HepG2 (cell line): ENCODE results near the gene GTPBP6. TPM values are rescaled to one million over a fixed set of nuclear protein-coding genes. Genes with fewer than 3 reads are reported as not detected.

Experiments used
- ARHGAP35 ChIP-seq: sonication (generic); formaldehyde crosslinking; IDR thresholded peaks from 2 replicates; pipeline ENCODE4 v1.9.0; 2022; ENCODE audit warnings: mild to moderate bottlenecking, inconsistent platforms, moderate library complexity, missing genetic modification reagents, borderline replicate concordance
- ATAD3A ChIP-seq: sonication (generic); formaldehyde crosslinking; IDR thresholded peaks from 2 replicates; pipeline ENCODE4 v1.4.0; 2020; ENCODE audit warnings: missing genetic modification reagents
- BRD4 ChIP-seq: sonication (generic); formaldehyde crosslinking; IDR thresholded peaks from 2 replicates; pipeline ENCODE4 v1.4.0; 2020; ENCODE audit warnings: missing genetic modification reagents
- DNMT1 ChIP-seq: sonication (generic); formaldehyde crosslinking; IDR thresholded peaks from 2 replicates; pipeline ENCODE4 v1.5.1; 2020; ENCODE audit warnings: mild to moderate bottlenecking, missing genetic modification reagents
- DPF2 ChIP-seq: sonication (generic); formaldehyde crosslinking; IDR thresholded peaks from 2 replicates; pipeline ENCODE4 v1.4.0; 2020; ENCODE audit warnings: mild to moderate bottlenecking, low read depth, missing genetic modification reagents, borderline replicate concordance
- EZH2 ChIP-seq: conservative IDR thresholded peaks from 2 replicates; pipeline ENCODE4 v1.6.1; 2012; ENCODE audit warnings: mild to moderate bottlenecking, low read depth, low read length, moderate library complexity
- IRF2 ChIP-seq: IDR thresholded peaks from 2 replicates; pipeline ENCODE4 v1.6.1; 2018; ENCODE audit warnings: missing genetic modification reagents, missing compliant biosample characterization
- LCORL ChIP-seq, 2 experiments: fragments of 450-650 bp in 1 of 2; sonication (generic) in 1 of 2; formaldehyde crosslinking in 1 of 2; IDR thresholded peaks; 2 replicates each; pipeline versions ENCODE4 v1.5.0 to v1.6.1; 2017 to 2020; ENCODE audit warnings: antibody characterized with exemption in 1 of 2, missing genetic modification reagents in 1 of 2
- RBFOX2 ChIP-seq: fragments of 200-400 bp; formaldehyde crosslinking; IDR thresholded peaks from 2 replicates; pipeline ENCODE4 v1.6.1; 2017; ENCODE audit warnings: low read depth, mild to moderate bottlenecking, low read length
- SPEN ChIP-seq: sonication (generic); formaldehyde crosslinking; IDR thresholded peaks from 2 replicates; pipeline ENCODE4 v1.5.1; 2020; ENCODE audit warnings: low read depth, mild to moderate bottlenecking, missing genetic modification reagents
- STAG1 ChIP-seq: sonication (generic); formaldehyde crosslinking; IDR thresholded peaks from 2 replicates; pipeline ENCODE4 v1.4.0; 2020; ENCODE audit warnings: missing genetic modification reagents
- TBP ChIP-seq: sonication (generic); formaldehyde crosslinking; IDR thresholded peaks from 2 replicates; pipeline ENCODE4 v1.5.0; 2020; ENCODE audit warnings: missing genetic modification reagents
- ZBTB1 ChIP-seq: sonication (generic); formaldehyde crosslinking; IDR thresholded peaks from 2 replicates; pipeline ENCODE4 v1.4.0; 2020; ENCODE audit warnings: missing genetic modification reagents, borderline replicate concordance
- ZFP36L1 ChIP-seq: sonication (generic); formaldehyde crosslinking; IDR thresholded peaks from 2 replicates; pipeline ENCODE4 v1.8.0; 2022; ENCODE audit warnings: mild to moderate bottlenecking, missing genetic modification reagents, moderate library complexity
- ZKSCAN1 ChIP-seq: fragments of 150-350 bp; IDR thresholded peaks from 2 replicates; pipeline ENCODE4 v1.6.1; 2014; ENCODE audit warnings: low read length
- ZNF282 ChIP-seq: fragments of 450-650 bp; IDR thresholded peaks from 2 replicates; pipeline ENCODE4 v1.6.1; 2018; ENCODE audit not compliant: partially characterized antibody
- ZNF75D ChIP-seq: sonication (generic); formaldehyde crosslinking; IDR thresholded peaks from 2 replicates; pipeline ENCODE4 v1.8.1; 2023; ENCODE audit warnings: missing genetic modification reagents, mild to moderate bottlenecking, borderline replicate concordance
- polyA plus RNA-seq, 8 experiments: library from polyadenylated mRNA; depleted of rRNA in 3 of 8; stranded (reverse) in 7 of 8; unstranded in 1 of 8; fragments of >200 nt; fragmentation: Illumina TruSeq in 4 of 8; extraction: Trizol in 4 of 8; gene quantifications; 2 replicates each; pipeline versions ENCODE4 v1.2.1 to v1.2.3, GENCODE V29; 2011 to 2016; ENCODE audit warnings: low read depth in 4 of 8, missing spikeins in 1 of 8, mixed read lengths in 1 of 8; ENCODE audit not compliant: insufficient read depth in 1 of 8
- total RNA-seq, 5 experiments: library from RNA; depleted of rRNA; stranded (reverse); fragments of >200 nt; fragmentation: Illumina TruSeq; extraction: Trizol; gene quantifications; 2 replicates each; pipeline ENCODE4 v1.2.3, GENCODE V29; 2016; ENCODE audit warnings: low read depth in 1 of 5
- TF ChIP-seq, protein P1 (sequence below): sonication (generic); formaldehyde crosslinking; IDR thresholded peaks from 2 replicates; pipeline ENCODE4 v1.8.0; 2022; ENCODE audit warnings: missing genetic modification reagents, mild to moderate bottlenecking, inconsistent platforms, borderline replicate concordance
- TF ChIP-seq, protein P2 (sequence below): sonication (generic); formaldehyde crosslinking; IDR thresholded peaks from 2 replicates; pipeline ENCODE4 v1.4.0; 2020; ENCODE audit warnings: missing genetic modification reagents, borderline replicate concordance
- TF ChIP-seq, protein P3 (sequence below): sonication (generic); formaldehyde crosslinking; IDR thresholded peaks from 2 replicates; pipeline ENCODE4 v1.4.0; 2020; ENCODE audit warnings: missing genetic modification reagents; ENCODE audit errors: not compliant biosample characterization
- TF ChIP-seq, protein P4 (sequence below): IDR thresholded peaks from 2 replicates; pipeline ENCODE4 v1.6.1; 2016

Gene GTPBP6
- total and polyA plus RNA-seq, 2 of the 13 experiments (the other 11 are each of a cell fraction or from before 2014, with no cell fraction given) = 20.2 to 39.6 TPM

GRCh38 chrX:323721-324628 lies 5.4 kb upstream of the GTPBP6 start (continued):
- TF ChIP-seq ZFP36L1 (CRISPR knock-in tag) (0 out of 2 replicates have a peak, but pooled peaks have one; percentile 47), EZH2 (no peak), DPF2 (no peak), BRD4 (CRISPR knock-in tag) (no peak), SPEN (0 out of 2 replicates have a peak, but pooled peaks have one; percentile 31), ARHGAP35 (CRISPR knock-in tag) (no peak), TBP (CRISPR knock-in tag) (no peak), LCORL (IDR thresholded peaks at IDR 0.05) (no peak), LCORL (CRISPR knock-in tag; IDR thresholded peaks at IDR 0.05) (peak; percentile 48), RBFOX2 (no peak), IRF2 (CRISPR knock-in tag) (no peak), DNMT1 (no peak), ZBTB1 (CRISPR knock-in tag) (no peak), STAG1 (CRISPR knock-in tag) (peak; percentile 69), ZNF282 (no peak), ATAD3A (no peak), ZKSCAN1 (no peak), ZNF75D (CRISPR knock-in tag) (no peak)
- TF ChIP-seq, protein P1, sequence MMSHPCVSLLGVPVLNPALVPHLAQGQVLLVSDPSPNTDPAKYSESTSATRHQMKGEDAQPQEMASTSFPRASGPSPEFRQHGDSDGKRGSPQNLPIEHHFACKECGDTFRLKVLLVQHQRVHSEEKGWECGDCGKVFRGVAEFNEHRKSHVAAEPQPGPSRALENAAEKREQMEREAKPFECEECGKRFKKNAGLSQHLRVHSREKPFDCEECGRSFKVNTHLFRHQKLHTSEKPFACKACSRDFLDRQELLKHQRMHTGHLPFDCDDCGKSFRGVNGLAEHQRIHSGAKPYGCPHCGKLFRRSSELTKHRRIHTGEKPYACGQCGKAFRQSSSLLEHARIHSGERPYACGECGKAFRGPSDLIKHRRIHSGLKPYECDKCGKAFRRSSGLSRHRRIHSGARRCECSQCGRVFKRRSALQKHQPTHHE (CRISPR knock-in tag) = no peak
- TF ChIP-seq, protein P2, sequence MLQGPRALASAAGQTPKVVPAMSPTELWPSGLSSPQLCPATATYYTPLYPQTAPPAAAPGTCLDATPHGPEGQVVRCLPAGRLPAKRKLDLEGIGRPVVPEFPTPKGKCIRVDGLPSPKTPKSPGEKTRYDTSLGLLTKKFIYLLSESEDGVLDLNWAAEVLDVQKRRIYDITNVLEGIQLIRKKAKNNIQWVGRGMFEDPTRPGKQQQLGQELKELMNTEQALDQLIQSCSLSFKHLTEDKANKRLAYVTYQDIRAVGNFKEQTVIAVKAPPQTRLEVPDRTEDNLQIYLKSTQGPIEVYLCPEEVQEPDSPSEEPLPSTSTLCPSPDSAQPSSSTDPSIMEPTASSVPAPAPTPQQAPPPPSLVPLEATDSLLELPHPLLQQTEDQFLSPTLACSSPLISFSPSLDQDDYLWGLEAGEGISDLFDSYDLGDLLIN = no peak
- TF ChIP-seq, protein P3, sequence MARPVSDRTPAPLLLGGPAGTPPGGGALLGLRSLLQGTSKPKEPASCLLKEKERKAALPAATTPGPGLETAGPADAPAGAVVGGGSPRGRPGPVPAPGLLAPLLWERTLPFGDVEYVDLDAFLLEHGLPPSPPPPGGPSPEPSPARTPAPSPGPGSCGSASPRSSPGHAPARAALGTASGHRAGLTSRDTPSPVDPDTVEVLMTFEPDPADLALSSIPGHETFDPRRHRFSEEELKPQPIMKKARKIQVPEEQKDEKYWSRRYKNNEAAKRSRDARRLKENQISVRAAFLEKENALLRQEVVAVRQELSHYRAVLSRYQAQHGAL (CRISPR knock-in tag) = no peak
- TF ChIP-seq, protein P4, sequence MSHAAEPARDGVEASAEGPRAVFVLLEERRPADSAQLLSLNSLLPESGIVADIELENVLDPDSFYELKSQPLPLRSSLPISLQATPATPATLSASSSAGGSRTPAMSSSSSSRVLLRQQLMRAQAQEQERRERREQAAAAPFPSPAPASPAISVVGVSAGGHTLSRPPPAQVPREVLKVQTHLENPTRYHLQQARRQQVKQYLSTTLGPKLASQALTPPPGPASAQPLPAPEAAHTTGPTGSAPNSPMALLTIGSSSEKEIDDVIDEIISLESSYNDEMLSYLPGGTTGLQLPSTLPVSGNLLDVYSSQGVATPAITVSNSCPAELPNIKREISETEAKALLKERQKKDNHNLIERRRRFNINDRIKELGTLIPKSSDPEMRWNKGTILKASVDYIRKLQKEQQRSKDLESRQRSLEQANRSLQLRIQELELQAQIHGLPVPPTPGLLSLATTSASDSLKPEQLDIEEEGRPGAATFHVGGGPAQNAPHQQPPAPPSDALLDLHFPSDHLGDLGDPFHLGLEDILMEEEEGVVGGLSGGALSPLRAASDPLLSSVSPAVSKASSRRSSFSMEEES = no peak
